ENCODE results near the gene MAP4. TPM values are rescaled to one million over a fixed set of nuclear protein-coding genes. Genes with fewer than 3 reads are reported as not detected.
"Not testable (repeated sequence)": the region's sequence is repeated elsewhere in the genome, so short reads cannot be mapped to it uniquely, and the experiment has no call there.

The MAP4 gene, protein sequence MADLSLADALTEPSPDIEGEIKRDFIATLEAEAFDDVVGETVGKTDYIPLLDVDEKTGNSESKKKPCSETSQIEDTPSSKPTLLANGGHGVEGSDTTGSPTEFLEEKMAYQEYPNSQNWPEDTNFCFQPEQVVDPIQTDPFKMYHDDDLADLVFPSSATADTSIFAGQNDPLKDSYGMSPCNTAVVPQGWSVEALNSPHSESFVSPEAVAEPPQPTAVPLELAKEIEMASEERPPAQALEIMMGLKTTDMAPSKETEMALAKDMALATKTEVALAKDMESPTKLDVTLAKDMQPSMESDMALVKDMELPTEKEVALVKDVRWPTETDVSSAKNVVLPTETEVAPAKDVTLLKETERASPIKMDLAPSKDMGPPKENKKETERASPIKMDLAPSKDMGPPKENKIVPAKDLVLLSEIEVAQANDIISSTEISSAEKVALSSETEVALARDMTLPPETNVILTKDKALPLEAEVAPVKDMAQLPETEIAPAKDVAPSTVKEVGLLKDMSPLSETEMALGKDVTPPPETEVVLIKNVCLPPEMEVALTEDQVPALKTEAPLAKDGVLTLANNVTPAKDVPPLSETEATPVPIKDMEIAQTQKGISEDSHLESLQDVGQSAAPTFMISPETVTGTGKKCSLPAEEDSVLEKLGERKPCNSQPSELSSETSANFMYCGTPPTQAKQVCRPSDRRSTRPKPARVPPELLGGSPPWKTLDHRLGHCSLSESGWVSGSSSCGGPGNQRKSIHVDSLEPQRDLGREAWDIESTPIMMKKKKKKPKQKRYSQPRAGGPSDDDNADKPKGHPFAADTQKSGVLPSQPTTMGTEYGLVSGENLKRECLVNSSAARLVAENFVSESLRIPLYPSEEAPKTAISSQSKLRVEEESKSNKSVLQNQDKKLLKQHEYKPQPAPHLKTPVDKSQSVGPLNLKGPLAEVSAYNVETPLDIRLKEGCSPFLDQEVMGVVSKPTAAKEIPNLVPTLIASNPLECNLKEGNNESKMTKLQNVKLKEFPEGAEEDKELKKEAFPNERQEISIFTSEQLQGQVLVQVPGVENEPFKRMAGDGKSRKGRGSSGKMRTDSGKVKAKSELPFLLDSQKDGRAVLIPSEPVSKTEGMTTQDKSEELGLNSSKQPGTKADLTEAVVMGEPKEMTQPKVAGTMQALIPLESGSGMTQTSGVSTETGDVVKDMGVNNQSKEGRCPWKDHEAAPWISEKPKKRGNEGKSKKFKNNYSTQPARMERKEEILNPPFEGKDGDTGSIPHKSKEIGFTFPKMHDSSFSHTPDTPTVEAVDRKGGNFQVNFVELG (N-terminal part only)
- 39.9 and 55.2 TPM in 2 replicates for total RNA-seq (2014; rRNA removed; shearing (Covaris generic))

DNA sequence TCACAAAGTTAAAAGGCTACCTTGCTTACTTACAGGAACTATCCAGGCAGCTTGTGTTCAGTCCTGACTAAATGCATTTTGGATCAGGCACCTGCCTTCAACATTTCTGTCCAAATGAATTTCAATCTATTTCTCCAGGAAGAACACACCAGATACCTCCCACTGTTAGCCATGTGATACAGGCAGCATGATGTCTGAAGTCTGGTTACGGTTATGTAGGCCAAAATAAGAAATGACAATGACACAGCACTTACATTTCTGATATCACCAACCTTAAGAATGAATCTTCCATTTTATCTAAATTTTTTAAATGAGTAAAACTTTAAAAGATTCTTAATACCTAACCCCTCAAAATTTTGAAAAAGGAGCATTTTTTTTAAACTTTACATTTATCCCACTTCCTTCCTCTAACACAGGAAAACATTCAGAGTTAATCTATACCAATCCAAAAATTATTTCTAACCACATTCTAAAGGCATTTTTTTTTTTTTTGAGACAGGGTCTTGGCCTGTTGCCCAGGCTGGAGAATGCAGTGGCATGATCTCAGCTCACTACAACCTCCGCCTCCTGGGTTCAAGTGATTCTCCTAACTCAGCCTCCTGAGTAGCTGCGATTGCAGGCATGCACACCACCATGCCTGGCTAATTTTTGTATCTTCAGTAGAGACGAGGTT is at the start of gene MAP4:
Gene MAP4, minus strand, starts transcription at position 116 of the 673 bp plus-strand sequence. CDS start 17,556 bp downstream, outside the sequence.
- peak; percentile 96 for DNase-seq (ENCODE audit: low spot score)
- in situ Hi-C loops (cut with HindIII; ENCODE audit: low sequenced_read_pairs): no loop called here

- DNase-seq (ENCODE audit: low spot score): no peak
- in situ Hi-C loops (cut with HindIII; ENCODE audit: low sequenced_read_pairs): no loop called here
Measured at GRCh38 chr3:48065035-48065434, 48.8 kb upstream of the MAP4 start.

GRCh38 chr3:48064292-48064829 is 48.1 kb upstream of the MAP4 start:
- in situ Hi-C loops (cut with HindIII; ENCODE audit: low sequenced_read_pairs): no loop called here
- DNase-seq (ENCODE audit: low spot score): no peak

GRCh38 chr3:48061586-48061985 is 45.4 kb upstream of the MAP4 start:
- DNase-seq (ENCODE audit: low spot score); in situ Hi-C loops (cut with HindIII; ENCODE audit: low sequenced_read_pairs): not testable (repeated sequence)

DNA sequence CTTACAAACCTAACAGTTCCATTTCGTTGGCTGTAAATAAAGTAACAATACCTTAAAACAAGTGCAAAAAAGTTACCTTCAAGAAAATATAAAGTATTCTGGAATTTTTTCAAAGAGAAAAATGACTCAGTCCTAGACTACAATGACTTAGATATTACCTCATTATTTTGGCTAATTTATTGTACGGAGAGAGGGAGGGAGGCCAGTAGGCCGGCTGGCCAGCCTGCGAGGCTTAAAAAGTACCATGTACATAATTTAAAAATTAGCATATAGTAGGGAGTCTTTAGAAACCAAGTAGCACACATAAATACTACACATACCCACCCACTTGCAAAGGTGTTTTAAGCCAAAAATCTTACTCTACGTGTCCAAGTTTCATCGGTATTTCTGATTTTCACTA is 41.9 kb upstream of the MAP4 start:
- in situ Hi-C loops (cut with HindIII; ENCODE audit: low sequenced_read_pairs): no loop called here
- DNase-seq (ENCODE audit: low spot score): no peak

- DNase-seq (ENCODE audit: low spot score): peak; percentile 44
- in situ Hi-C loops (cut with HindIII; ENCODE audit: low sequenced_read_pairs): no loop called here
Measured at GRCh38 chr3:48057521-48057920, 41.3 kb upstream of the MAP4 start.

GRCh38 chr3:48047841-48048464 is 31.7 kb upstream of the MAP4 start:
- DNase-seq (ENCODE audit: low spot score): no peak
- in situ Hi-C loops (cut with HindIII; ENCODE audit: low sequenced_read_pairs): no loop called here

DNA sequence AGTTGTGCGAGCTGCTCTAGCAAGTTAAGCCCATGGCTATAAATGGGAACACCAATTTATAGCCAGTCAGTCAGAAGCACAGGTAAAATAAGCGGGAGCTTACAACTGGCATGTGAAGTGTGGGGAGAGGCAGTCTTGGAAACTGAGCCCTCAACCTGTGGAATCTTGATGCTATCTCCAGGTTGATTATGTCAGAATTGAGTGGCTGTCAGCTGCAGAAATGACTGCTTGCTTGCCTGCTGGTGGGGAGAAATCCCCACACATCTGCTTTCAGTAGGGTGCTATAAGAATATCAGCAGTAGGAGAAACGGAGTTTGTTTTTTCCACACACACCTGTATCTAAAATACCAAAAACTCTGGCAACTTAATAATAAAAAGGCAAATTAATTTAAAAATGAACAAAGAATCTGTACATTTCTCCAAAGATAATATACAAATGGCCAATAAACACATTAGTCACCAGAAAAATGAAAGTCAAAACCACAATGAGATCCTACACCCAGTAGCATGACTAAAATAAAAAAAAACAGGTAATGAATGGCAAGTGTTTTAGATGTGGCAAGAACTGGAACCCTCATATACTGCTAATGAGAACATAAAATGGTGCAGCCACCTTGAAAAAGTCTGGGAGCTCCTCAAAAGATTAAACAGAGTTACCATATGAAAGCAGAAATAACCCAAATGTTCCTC is 26.0 kb upstream of the MAP4 start:
- no peak for DNase-seq (ENCODE audit: low spot score)
- in situ Hi-C loops (cut with HindIII; ENCODE audit: low sequenced_read_pairs): no loop called here

DNA sequence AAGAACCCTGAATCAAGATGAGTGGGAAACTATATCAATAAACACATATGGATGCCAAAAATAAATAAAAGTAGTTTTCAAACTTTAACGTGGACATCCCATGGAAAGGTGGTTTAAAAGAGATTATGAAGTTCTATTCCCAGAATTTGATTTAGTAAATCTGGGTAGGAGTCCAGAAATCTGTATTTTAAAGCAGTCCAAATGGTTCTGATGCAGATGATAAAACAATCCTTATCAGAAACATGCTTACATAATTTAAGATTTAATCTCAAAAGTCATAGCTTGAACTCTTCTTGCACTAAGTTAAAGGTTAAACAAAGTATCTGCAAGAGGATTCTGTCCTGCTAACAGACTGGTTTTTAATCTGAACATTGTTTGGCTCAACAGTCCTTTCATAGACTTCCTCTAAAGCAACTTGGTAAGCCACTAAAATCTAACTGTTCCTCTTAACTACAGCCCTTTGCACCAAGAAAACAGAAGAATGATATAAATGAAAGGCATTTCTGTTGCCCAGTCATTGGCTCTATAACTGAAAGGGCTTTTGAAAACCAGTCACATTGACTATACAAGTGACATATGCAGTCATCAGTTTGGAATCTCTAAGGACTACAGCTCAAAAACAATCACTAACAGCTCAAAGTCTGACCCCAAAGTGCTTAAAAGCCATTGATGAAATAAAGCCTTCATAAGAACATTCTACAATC is 23.4 kb upstream of the MAP4 start:
- no peak for DNase-seq (ENCODE audit: low spot score)
- in situ Hi-C loops (cut with HindIII; ENCODE audit: low sequenced_read_pairs): no loop called here

DNA sequence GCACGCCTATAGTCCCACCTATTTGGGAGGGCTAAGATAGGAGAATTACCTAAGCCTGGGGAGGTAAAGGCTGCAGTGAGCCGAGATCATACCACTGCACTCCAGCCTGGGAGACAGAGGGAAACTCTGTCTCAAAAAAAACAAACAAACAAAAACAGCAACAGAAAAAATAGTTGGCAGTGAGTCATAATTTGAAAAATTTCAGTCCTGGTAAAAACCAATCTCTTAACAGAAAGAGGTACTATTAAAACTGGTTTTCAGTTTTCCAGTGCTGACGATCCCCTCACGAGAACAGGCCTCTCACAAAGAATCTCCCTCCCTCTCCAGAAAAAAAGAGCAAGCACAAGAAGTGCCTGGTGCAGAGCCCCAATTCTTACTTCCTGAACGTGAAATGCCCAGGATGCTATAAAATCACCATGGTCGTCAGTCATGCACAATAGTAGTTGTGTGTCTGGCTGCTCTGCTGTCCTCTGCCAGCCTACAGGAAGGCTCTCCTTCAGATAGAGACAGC is 22.8 kb upstream of the MAP4 start:
- in situ Hi-C loops (cut with HindIII; ENCODE audit: low sequenced_read_pairs): no loop called here
- no peak for DNase-seq (ENCODE audit: low spot score)

GRCh38 chr3:48034000-48034516 is 17.8 kb upstream of the MAP4 start:
- in situ Hi-C loops (cut with HindIII; ENCODE audit: low sequenced_read_pairs): no loop called here
- peak; percentile 67 for DNase-seq (ENCODE audit: low spot score)

DNA sequence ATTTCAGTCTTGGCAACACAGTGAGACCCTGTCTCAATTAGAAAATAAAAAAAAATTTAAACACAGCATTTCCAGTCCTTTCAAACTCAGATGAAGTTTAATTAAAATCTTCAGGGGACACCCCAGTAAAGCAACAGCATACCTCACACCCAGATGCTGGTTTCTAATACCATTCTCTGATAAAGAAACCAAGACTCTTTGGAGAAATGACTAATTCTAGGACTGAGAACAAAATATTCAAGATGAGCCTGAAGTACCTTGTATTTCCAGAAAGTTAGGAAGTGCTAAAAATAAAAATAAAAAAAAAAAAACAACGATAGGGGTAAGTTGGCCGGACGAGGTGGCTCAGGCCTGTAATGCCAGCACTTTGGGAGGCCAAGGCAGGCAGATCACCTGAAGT is 14.0 kb upstream of the MAP4 start:
- in situ Hi-C loops (cut with HindIII; ENCODE audit: low sequenced_read_pairs): no loop called here
- DNase-seq (ENCODE audit: low spot score): no peak

DNA sequence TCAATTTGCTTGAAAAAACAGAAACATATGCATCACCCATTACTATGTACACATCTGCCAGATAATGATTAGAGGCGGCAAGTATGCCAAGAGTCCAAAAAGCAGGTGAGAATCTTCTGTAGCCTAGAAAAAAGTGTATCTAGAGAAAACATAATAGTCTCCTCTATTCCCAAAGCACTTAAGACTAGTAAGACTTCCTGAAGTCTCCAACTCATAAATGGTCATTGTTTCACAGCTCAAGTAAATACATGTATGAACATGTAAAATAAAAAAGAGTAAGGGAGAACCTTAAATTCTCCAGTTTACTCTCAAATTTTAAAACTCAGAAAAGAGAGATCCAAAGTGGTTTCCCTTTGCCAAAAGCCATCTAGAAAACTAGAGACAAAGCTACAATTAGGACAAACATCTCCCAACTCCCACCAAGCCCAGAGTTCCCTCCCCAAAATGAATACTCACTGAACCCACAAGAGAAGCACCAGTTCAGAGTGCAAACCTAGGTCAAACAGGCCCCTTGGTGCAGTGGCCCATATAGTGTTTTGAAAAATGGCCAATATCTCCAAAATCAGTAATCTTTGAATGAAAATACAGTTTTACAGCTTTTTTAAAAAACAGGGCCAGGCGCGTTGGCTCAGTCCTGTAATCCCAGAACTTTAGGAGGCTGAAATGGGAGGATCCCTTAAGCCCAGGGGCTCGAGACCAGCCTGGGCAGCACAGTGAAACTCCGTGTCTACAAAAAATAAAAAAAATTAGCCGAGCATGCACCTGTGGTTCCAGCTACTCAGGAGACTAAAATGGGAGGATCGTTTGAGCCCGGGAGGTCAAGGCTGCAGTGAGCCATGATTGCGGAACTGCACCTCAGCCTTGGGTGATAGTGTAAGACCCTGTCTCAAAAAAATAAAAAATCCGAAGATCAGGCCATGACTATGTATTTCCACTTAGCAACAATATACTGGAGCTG is 11.0 kb upstream of the MAP4 start:
- DNase-seq (ENCODE audit: low spot score): no peak
- in situ Hi-C loops (cut with HindIII; ENCODE audit: low sequenced_read_pairs): no loop called here

DNA sequence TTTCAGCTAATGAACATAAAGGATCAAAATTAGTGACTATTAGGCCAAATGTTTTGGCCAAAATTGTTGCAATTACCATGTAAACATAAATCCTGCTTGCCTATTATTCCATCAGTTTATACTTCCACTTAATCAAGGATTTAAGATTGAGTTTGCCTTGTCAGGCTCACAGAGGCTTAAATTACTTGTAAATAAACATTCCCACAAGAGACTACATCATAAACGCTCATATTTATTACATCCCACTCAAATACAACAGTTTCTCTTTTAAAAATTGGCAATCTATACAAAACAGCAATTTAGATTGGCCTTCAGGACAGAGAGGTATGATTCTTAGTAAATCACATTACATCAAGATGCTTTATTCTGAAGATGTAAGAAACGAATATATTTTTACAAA is 9.9 kb upstream of the MAP4 start:
- in situ Hi-C loops (cut with HindIII; ENCODE audit: low sequenced_read_pairs): no loop called here
- no peak for DNase-seq (ENCODE audit: low spot score)

DNA sequence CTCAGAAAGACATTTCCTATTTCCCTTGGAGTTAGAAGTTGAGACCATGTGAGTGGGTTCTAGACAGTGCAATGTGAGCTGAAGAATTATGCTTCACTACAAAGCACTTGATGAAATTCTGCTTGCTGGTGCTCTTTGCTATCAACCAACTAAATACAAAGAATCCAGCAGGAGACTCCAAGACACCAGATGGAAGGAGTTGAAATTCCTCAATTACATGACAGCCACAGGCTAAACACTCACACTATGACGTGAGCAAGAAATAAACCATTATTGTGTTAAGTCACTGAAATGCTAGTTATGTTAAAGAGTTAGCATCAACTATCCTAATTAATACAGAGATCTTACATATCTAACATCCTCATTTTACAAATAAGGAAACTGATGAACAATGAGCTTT is 8.2 kb upstream of the MAP4 start:
- peak; percentile 34 for DNase-seq (ENCODE audit: low spot score)
- in situ Hi-C loops (cut with HindIII; ENCODE audit: low sequenced_read_pairs): no loop called here

DNA sequence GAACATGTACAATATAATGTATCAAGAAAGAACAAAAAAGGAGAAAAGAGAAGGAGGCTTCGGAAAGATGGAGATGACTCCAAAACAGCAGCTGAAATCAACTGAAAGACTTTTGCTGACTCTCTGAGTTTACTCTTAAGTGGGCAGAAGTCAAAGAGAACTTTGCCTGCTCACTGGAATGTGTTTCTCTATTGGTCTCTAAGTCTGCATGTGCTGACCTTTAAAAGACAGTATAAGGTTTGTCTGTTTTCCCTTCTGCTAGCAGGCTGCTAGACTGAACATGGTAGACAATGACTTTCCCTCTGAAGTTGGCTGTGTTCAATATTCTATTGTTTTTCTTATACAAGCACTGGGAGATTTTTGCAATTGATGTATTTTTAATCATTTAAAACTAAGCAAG is 7.2 kb upstream of the MAP4 start:
- in situ Hi-C loops (cut with HindIII; ENCODE audit: low sequenced_read_pairs): no loop called here
- no peak for DNase-seq (ENCODE audit: low spot score)
